Natural killer cell (primary cell): Measurements from ENCODE around the gene PPP5C. TPM values are rescaled to one million over a fixed set of nuclear protein-coding genes. Genes with fewer than 3 reads are reported as not detected.

Experiments used
- ATAC-seq, 3 donors: fragments of 150-1000 bp in 2 of 3; fragments of 200-7000 bp in 1 of 3; cut with Tn5 transposase; 1 replicate in 1 of 3; 2 replicates in 2 of 3; pipeline ENCODE4 v1.10.0; 2021; ENCODE audit warnings: mild to moderate bottlenecking in 2 of 3, moderate library complexity in 2 of 3
- DNase-seq, 2 donors: peaks; one replicate each; pipeline versions ENCODE4 v3.0.0 to v3.0.0-alpha.2; 2013 to 2021; ENCODE audit warnings: mixed read lengths in 1 of 2
- H3K27ac ChIP-seq: one replicate; pipeline ENCODE4 v1.5.1; 2013; ENCODE audit warnings: mild to moderate bottlenecking, low read length
- H3K27me3 ChIP-seq: one replicate; pipeline ENCODE4 v1.6.1; 2013; ENCODE audit warnings: low read length; ENCODE audit not compliant: control insufficient read depth, insufficient read depth
- H3K36me3 ChIP-seq: one replicate; pipeline ENCODE4 v1.6.1; 2013; ENCODE audit warnings: low read length; ENCODE audit not compliant: control insufficient read depth, insufficient read depth
- H3K4me1 ChIP-seq: one replicate; pipeline ENCODE4 v1.6.1; 2013; ENCODE audit warnings: low read length; ENCODE audit not compliant: control insufficient read depth, insufficient read depth
- H3K4me3 ChIP-seq: one replicate; pipeline ENCODE4 v1.5.1; 2013; ENCODE audit warnings: low read length
- H3K9me3 ChIP-seq: one replicate; pipeline ENCODE4 v1.6.1; 2013; ENCODE audit warnings: low read length; ENCODE audit not compliant: control insufficient read depth, insufficient read depth
- H3K27ac Mint-ChIP-seq, 2 donors: one replicate each; pipeline ENCODE4 v1.8.0; 2022; ENCODE audit warnings: mild to moderate bottlenecking in 2 of 2, mixed read lengths in 2 of 2, moderate library complexity in 1 of 2
- H3K27me3 Mint-ChIP-seq, 2 donors: one replicate each; pipeline ENCODE4 v1.8.0; 2022; ENCODE audit warnings: low read depth in 2 of 2, mixed read lengths in 2 of 2
- H3K36me3 Mint-ChIP-seq: one replicate; pipeline ENCODE4 v1.8.0; 2022; ENCODE audit warnings: mixed read lengths
- H3K4me1 Mint-ChIP-seq, 2 donors: one replicate each; pipeline ENCODE4 v1.8.0; 2022; ENCODE audit warnings: mixed read lengths in 2 of 2
- H3K4me3 Mint-ChIP-seq: one replicate; pipeline ENCODE4 v1.8.0; 2022; ENCODE audit warnings: mild to moderate bottlenecking, moderate library complexity, mixed read lengths
- H3K9me3 Mint-ChIP-seq, 2 donors: one replicate each; pipeline ENCODE4 v1.8.0; 2022; ENCODE audit warnings: mixed read lengths in 2 of 2
- WGBS: methylation state at CpG from one replicate; pipeline ENCODE4 v1.1.7; 2013; ENCODE audit warnings: missing lambda C conversion rate; ENCODE audit not compliant: insufficient coverage; 5-methylcytosine and 5-hydroxymethylcytosine counted together
- intact Hi-C: fragments of 100-400 bp; cut with micrococcal nuclease; formaldehyde crosslinking; loops from one replicate; pipeline ENCODE4 v1.14.2; 2022
- total RNA-seq, 4 donors: library from RNA; stranded (reverse); fragments of 120-200 nt in 1 of 4; gene quantifications; one replicate each; pipeline versions ENCODE4 v1.2.3 to v1.2.4, GENCODE V29; 2013 to 2022
- TF ChIP-seq, protein P1 (sequence below): fragments of 200-600 bp; IDR thresholded peaks from one replicate; pipeline ENCODE4 v1.8.0; 2022; ENCODE audit warnings: antibody characterized with exemption

PPP5C gene
- total RNA-seq, 3 donors from 2014 or later (not counting 1 experiment from before 2014, with no cell fraction given), result 95.4 to 106 (median 98.4) TPM

DNA sequence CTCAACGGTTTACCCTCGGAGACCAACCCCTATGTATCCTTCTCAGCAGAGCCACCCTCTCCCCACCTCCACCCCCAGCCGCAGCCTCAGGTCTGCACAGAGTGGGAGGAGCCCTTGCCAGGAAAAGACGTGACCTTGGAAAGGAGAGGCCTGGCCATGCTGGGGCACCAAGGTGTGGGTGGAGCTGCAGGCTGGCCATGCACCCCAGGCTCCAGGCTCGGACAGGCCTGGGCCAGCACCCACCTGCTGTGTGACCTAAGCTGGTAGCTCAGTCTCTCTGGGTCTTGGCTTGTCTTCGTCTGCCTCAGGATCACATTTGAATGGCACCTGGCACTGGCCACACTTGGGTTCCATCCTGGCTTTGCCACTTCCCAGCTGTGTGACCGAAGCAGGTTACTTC is 37.0 kb downstream of the PPP5C start:
- H3K27ac Mint-ChIP-seq, result no peak overlapping the region
- Histone ChIP-seq H3K9me3 (no peaks in the 10 kb centered on the region), H3K4me3 (no peak overlapping the region), H3K36me3 (peaks cover 80% of the 10 kb centered on the region), H3K27me3 (no peaks in the 10 kb centered on the region), H3K4me1 (no peaks in the 10 kb centered on the region), H3K27ac (no peak overlapping the region)
- TF ChIP-seq, protein P1, sequence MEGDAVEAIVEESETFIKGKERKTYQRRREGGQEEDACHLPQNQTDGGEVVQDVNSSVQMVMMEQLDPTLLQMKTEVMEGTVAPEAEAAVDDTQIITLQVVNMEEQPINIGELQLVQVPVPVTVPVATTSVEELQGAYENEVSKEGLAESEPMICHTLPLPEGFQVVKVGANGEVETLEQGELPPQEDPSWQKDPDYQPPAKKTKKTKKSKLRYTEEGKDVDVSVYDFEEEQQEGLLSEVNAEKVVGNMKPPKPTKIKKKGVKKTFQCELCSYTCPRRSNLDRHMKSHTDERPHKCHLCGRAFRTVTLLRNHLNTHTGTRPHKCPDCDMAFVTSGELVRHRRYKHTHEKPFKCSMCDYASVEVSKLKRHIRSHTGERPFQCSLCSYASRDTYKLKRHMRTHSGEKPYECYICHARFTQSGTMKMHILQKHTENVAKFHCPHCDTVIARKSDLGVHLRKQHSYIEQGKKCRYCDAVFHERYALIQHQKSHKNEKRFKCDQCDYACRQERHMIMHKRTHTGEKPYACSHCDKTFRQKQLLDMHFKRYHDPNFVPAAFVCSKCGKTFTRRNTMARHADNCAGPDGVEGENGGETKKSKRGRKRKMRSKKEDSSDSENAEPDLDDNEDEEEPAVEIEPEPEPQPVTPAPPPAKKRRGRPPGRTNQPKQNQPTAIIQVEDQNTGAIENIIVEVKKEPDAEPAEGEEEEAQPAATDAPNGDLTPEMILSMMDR, result no peak
- intact Hi-C loops, result no loop called here
- H3K4me3 Mint-ChIP-seq, result no peak overlapping the region
- H3K4me1 Mint-ChIP-seq, result peaks cover 0 to 17% of the 10 kb centered on the region in 2 donors
- H3K36me3 Mint-ChIP-seq, result peaks cover 20% of the 10 kb centered on the region
- DNase-seq (no peak), ATAC-seq (no peak)
- 93% methylated on average over 7 of the region's 7 CpGs for WGBS
- H3K9me3 Mint-ChIP-seq, result no peaks in the 10 kb centered on the region
- no peaks in the 10 kb centered on the region for H3K27me3 Mint-ChIP-seq

GRCh38 chr19:46384396-46384795 is 37.5 kb downstream of the PPP5C start:
- H3K27me3 ChIP-seq, result no peaks in the 10 kb centered on the region
- no peak overlapping the region for H3K4me3 Mint-ChIP-seq
- peaks cover 0 to 15% of the 10 kb centered on the region in 2 donors for H3K4me1 Mint-ChIP-seq
- WGBS, result 98% methylated on average over 11 of the region's 11 CpGs
- no peaks in the 10 kb centered on the region for H3K9me3 ChIP-seq
- no peak overlapping the region for H3K27ac Mint-ChIP-seq
- H3K4me3 ChIP-seq, result no peak overlapping the region
- peaks cover 81% of the 10 kb centered on the region for H3K36me3 ChIP-seq
- TF ChIP-seq, protein P1, result no peak
- no peaks in the 10 kb centered on the region for H3K27me3 Mint-ChIP-seq
- ATAC-seq, result no peak
- no peak overlapping the region for H3K27ac ChIP-seq
- no peaks in the 10 kb centered on the region for H3K9me3 Mint-ChIP-seq
- intact Hi-C loops, result no loop called here
- no peaks in the 10 kb centered on the region for H3K4me1 ChIP-seq
- peaks cover 20% of the 10 kb centered on the region for H3K36me3 Mint-ChIP-seq
- no peak for DNase-seq

DNA sequence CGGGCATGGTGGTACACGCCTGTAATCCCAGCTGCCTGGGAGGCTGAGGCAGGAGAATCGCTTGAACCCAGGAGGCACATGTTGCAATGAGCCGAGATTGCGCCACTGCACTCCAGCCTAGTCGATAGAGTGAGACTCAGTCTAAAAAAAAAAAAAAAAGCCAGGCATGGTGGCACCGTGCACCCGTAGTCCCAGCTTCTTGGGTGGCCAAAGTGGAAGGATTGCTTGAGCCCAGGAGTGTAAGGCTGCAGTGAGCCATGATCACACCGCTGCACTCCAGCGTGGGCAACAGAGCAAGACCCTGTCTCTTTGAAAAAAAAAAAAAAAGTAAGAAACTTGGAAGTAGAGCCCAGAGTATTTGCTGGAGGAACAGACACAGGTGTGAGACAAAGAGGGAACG is 38.7 kb downstream of the PPP5C start:
- H3K27me3 ChIP-seq, result no peaks in the 10 kb centered on the region
- peaks cover 0 to 17% of the 10 kb centered on the region in 2 donors for H3K4me1 Mint-ChIP-seq
- ATAC-seq, result no peak
- WGBS, result 91% methylated on average over 11 of the region's 11 CpGs
- peak overlapping the region in 1 of 2 donors; percentile 71 for H3K27ac Mint-ChIP-seq
- intact Hi-C loops, result no loop called here
- H3K36me3 ChIP-seq, result peaks cover 87% of the 10 kb centered on the region
- H3K27ac ChIP-seq, result no peak overlapping the region
- TF ChIP-seq, protein P1, result no peak
- H3K9me3 Mint-ChIP-seq, result no peaks in the 10 kb centered on the region
- no peak for DNase-seq
- H3K9me3 ChIP-seq, result no peaks in the 10 kb centered on the region
- no peaks in the 10 kb centered on the region for H3K27me3 Mint-ChIP-seq
- no peaks in the 10 kb centered on the region for H3K4me1 ChIP-seq
- no peak overlapping the region for H3K4me3 ChIP-seq
- peaks cover 16% of the 10 kb centered on the region for H3K36me3 Mint-ChIP-seq
- no peak overlapping the region for H3K4me3 Mint-ChIP-seq

DNA sequence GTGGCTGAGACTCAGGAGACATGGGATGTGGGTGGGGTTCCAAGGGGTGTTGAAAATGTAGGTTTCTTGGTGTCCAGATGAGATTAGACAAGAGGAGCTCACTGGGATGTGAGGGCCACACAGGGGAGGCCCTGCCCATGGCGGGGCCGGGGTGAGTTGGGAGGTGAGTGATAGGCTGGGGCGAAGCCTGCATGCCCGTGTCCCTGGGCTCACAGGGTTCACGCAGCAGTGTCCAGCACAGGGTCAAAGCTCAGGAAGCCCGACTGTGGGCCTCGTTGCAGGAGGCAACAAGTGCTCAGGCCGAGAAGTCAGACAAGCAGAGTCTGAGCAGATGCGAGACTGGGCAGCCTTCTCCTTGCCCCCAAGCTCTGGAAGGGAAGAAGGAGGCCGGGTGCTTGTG is 39.3 kb downstream of the PPP5C start:
- no peak overlapping the region for H3K4me3 ChIP-seq
- H3K4me3 Mint-ChIP-seq, result no peak overlapping the region
- ATAC-seq (no peak), DNase-seq (no peak)
- H3K36me3 ChIP-seq, result peaks cover 87% of the 10 kb centered on the region
- WGBS, result 97% methylated on average over 10 of the region's 10 CpGs
- no peaks in the 10 kb centered on the region for H3K4me1 ChIP-seq
- TF ChIP-seq, protein P1, result no peak
- H3K9me3 ChIP-seq, result no peaks in the 10 kb centered on the region
- intact Hi-C loops, result no loop called here
- H3K27me3 ChIP-seq, result no peaks in the 10 kb centered on the region
- H3K36me3 Mint-ChIP-seq, result peaks cover 10% of the 10 kb centered on the region
- peaks cover 0 to 17% of the 10 kb centered on the region in 2 donors for H3K4me1 Mint-ChIP-seq
- no peaks in the 10 kb centered on the region for H3K27me3 Mint-ChIP-seq
- H3K9me3 Mint-ChIP-seq, result no peaks in the 10 kb centered on the region
- H3K27ac ChIP-seq, result no peak overlapping the region
- H3K27ac Mint-ChIP-seq, result peak overlapping the region in 1 of 2 donors; percentile 71
